ENCODE results near the gene NEK4.

The NEK4 gene

DNA sequence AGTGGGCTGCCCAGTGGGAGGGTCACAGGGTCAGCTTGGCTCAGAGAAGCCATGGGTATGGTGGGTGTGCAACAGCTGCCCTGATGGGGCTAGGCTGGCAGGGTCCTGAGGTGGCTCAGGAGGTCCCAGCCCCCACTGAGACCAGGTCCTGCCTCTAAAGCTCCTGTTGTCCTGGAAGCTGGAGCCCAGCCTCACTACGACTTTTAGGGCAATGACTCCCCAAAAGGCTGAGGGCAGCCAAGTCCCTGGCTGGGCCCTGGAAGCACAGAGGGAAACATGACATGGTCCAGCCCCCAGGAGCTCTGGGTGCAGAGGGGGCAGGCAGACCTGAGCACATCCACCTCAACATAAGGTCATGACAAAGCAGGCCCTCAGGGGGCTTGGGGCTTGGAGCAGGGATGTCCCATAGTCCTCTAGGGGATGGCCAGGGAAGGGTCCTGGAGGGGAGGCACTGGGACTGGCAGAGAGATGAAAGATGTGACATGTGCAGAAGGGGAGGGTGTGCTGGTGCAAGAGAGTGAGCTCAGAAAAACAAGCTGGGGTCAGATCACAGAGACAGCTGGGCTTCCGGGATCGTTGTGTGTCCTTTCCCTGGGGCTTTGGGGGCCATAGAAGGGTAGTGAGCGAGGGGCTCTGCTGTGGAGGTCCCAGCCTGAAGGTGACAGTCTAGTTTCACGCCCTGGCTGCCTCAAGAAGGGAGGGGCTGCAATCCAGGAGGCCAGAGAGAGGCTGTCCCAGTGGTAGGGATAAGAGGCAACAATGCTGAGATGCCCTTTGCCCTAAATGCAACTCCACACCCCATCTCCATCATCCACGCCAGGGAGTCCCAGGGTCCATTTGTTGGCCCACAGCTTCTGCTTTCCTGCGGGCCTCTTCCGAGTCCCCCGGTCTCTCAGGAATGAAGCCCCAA, 23.2 kb upstream of the NEK4 start:
- DNase-seq (ENCODE audit: low read depth, low spot score) = no peak

DNA sequence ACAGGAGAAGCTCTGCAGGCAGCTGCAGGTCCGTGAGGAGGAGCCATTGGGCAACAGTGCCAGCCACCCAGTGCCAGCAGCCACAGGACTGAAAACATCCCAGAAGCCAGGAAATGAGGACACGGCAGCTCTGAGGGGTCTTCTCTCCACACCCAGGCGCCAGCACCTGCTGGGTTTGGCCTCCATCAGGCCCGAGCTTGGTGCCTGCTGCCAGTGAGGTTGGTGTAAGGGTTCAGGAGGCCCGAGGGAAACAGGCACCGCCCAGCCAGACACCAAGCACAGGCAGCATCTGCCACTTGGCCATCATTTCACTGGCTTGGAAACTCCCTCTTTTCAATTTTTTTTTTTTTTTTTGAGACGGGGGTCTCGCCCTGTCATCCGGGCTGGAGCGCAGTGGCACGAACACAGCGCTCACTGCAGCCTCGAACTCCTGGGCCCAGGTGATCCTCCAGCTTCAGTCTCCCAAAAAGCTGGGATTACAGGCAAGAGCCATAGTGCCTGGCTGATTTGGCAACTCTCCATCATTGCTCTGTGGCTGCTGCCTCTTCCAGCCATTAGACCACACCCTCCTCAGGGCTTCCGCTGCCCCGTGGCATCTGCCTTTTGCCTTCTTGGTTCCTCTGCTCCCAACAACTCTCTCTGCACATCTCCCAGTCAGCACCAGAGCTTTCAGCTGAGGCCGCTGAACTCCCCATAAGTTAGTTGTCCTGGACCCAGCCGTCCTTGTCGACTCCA, 22.4 kb upstream of the NEK4 start:
- DNase-seq (ENCODE audit: low read depth, low spot score) = no peak

DNA sequence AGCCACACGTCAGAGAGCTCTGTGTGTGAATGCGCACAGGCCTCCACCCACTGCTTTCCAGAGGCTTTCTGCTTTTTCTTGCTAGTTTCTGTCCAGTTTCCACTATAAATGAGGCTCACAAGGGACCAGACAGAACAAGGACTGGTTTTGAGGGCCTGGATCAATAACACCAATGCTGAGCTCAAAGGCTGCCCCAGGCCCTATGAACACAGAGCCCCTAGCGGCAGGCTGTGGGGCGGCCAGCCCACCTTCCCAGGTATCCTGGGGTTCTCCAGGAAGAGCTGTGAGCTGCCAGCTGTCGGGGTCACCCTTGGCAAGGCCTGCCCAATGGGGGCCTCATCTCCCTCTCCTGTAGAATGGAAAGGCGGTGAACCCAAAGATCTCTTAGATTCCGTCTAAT, 21.7 kb upstream of the NEK4 start:
- no peak for DNase-seq (ENCODE audit: low read depth, low spot score)

DNA sequence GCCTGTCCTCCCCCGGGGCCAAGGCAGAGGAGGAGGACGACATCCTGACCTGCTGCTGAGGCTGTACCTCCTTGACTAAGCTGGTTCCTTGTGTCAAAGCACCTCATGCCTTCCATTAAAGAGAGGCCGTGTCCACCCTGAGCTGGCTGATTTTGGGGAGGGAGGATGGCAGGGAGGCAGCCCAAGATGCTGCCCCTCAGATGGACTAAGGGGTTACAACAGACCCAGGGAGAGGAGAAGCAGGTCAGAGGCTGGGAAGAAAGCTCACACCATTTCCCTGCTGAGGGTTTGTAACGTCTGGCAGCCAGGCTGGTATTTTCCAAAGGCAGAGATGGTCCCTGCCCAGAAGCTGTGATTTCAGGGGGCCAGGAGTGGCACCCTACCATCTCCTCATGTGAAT, 21.2 kb upstream of the NEK4 start:
- DNase-seq (ENCODE audit: low read depth, low spot score) = no peak

DNA sequence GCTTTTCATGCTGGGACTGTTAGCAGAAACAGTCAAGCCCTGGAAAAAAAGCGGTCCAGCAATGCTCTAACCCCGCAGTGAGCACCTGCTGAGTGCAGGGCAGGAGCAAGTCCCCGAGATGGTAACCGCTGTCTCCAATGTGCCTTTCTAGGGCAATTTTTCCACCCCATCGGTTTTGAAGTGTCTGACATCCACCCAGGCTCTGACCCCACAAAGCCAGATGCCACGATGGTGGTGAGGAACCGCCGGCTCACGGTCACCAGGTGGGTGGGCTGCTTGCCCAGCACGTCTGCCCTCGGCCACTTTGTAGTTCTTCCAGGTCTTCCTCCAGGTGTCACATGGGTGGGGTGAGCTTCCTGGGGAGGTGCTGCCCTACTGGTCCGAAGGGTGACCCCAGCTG, 20.6 kb upstream of the NEK4 start:
- DNase-seq (ENCODE audit: low read depth, low spot score) = no peak

DNA sequence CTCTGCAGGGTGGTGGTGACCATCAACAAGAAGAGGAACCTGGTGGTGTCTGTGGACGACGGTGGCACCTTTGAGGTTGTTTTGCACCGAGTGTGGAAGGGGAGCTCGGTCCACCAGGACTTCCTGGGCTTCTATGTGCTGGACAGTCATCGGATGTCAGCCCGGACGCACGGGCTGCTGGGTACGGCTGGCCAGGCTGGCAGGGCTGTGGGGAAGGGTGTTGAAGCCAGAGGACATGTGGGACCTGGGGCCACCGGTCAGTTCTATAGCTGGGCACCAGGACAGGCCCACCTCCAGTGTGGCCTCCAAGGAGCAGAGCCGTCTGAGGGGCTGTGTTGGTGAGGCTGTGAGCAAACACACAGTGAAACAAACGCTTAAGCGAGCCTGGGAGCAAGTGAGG, 20.0 kb upstream of the NEK4 start:
- DNase-seq (ENCODE audit: low read depth, low spot score) = no peak

DNA sequence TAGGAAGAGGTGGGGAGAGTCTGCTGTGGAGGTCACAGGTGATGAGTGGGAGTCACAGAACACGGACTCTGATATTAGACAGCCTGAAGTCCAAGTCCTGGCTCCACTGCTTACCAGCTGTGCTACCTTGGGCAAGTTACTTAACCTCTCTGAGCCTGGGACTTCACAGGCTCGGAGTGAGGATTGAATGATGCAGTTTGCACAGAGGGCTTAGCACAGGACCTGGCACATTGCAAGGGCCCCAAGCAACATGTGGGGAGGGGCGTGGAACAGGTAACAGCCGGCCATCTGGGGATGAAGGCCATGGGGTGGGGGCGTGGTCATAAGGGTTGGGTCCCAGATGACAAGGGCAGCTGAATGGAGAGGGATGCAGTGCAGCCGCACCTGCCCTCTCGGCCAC, 19.6 kb upstream of the NEK4 start:
- no peak for DNase-seq (ENCODE audit: low read depth, low spot score)

DNA sequence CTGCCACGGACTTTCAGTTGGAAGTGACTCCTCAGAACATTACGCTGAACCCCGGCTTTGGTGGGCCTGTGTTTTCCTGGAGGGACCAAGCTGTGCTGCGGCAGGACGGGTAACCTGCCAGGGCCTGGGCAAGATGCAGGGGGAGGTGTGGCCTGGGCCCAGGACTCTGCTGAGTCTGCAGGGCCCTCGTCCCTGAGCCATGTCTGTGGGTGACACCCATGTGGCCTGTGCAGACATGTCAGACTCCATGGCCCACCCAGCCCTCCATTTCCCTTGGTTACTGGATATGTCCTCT, 19.0 kb upstream of the NEK4 start:
- no peak for DNase-seq (ENCODE audit: low read depth, low spot score)

DNA sequence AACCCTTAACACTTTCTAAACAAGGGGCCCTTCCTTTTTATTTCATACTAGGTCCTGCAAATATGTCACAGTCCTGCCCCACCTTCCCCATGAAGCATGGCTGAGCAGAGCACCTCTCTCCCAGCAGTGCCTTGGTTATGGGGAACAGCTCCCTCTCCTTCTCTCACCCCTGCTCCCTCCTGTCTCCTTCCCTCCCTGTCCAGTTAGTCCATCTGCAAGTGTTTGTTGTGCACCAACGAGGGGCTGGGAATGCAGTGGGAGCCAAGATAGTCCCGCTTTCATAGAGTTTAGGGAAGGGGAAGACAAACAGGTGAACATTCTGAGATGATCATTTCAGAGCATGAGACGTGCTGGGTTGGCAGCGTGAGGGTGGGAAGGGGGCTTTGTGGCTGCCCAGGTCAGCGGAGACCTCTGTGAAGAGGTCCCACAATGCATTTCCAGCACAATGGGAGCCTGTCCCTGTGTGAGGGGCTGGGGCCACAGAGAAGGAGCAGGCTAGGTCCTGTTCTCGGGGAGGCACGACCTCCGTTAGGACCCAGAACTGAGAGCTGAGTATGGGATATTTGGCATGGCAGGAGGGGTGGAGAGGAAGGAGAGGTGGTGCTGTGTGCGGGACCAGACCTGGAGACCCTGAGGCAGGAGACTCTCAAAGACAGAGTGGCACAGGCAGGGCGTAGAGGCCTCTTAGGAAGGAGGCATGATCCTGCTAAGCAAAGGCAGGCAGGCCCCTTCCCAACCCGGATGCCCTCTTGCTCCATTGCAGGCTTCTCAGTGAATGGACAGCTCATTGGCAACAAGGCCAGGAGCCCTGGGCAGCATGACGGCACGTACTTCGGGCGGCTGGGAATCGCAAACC, 18.4 kb upstream of the NEK4 start:
- DNase-seq (ENCODE audit: low read depth, low spot score) = no peak

DNA sequence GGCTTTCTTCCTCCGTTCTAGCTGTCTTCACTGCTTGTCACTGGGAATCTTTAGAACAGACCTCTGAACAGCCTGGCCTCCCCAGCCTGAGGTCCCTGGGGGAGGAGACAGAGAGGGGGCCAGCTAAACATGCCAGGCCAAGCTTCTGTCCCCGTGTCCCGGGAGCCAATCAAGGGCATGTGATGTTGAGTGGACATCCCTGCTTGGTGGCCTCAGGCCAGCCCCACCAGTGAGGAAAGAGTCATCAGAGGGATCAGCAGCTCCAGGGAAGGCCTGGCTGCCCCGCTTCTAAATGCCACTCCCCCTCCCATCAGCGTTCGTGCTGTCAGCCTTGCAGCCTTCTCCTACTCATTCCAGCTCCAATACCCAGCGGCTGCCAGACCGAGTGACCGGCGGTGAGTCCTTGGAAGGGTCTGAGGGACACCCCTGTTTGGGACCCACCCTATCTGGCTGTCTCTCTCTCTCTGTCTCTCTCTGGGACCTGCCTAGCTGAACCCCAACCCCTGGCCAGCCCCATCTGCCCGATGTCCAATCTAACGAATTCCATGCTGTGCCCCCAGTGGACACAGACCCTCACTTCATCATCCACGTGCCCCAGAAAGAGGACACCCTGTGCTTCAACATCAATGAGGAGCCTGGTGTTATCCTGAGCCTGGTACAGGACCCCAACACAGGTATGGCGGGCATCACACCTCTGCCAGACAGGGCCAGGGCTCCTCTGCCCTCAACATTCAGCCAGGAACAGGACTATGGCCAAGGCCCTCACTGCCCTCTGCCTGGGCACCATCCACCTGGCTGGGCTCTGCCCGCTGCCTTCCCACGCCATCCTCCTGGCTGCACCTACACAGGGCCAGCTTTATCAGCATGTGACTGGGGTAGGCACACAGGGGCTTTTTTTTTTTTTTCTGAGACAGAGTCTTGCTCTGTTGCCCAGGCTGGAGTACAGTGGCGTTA, 17.2 kb upstream of the NEK4 start:
- no peak for DNase-seq (ENCODE audit: low read depth, low spot score)

DNA sequence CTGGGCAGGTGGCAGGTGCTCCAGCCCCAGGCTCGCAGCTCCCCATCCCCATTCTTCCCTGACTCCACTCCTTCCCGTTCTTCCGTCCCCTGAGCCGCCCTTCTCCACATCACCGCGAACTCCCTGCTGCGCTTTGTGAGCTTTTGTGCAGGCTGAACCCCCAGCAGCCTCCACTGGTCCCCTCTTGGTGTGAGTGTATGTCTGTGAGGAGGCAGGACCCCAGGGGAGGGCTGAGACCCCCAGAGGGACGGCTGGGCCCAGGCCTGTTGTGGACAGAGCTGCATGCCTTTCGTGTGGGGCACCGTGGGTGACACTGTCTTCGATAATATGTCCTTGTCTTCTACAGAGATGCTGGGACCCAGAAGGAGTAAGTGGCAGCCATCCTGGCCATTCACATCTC, 16.5 kb upstream of the NEK4 start:
- DNase-seq (ENCODE audit: low read depth, low spot score) = no peak

DNA sequence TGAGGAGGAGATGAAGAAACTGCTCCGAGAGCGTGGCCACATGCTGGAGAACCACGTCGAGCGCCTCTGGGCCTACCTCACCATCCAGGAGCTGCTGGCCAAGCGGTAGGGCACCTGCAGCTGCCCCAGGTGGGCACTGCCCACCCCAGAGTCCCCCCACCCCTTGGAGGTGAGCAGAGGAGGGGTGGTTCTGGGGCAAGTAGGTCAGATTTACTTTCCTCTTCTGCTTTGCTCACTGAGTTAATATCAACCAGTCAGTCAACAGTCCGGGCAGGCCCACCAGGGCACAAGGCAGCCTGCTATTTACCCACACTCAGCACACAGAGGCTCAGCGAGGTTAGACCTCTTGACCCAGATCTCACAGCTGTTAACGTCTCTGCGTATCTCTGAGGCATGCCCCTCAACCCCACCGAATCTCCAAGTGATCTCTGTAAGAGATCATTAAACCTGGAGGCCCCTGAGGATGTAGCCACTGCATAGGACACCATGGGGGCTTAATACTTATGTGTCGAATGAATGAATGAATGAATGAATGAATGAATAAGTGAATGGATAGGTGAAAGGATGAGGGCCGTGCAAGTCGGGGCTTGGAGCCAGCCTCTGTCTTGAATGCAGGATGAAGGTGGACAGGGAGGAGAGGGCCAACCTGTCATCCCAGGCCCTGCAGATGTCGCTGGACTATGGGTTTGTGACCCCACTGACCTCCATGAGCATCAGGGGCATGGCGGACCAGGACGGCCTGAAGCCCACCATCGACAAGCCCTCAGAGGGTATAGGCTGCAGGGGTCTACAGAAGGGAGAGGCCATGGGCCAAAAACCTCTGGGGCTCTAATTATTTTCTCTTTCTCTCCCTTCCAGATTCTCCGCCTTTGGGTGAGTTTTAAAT, 15.8 kb upstream of the NEK4 start:
- DNase-seq (ENCODE audit: low read depth, low spot score) = no peak

DNA sequence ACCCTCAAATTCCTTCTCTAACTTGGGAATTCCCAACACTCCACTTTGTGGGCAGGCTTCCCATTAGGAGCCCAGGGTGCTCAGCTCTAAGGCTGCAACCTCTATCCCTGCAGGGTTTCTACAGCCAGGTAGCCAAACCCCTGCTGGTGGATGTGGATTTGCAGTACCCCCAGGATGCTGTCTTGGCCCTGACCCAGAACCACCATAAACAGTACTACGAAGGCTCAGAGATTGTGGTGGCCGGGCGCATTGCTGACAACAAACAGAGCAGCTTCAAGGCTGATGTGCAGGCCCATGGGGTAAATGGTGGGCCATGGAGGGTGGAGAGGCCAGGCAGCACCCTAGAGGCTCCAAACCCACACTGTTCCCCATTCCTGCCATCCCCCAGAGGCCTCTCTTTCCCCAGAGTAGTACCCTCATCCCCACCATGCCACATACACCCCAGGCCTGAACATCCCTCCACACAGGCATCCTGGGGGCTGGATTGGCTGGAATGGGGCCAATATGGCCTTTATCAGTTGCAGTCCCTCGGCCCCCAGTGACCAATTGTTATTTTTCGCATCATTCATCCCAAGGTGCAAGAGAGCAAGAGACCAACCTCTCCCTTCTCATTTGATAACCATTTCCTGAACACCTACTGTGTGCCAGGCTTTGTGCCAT, 14.3 kb upstream of the NEK4 start:
- DNase-seq (ENCODE audit: low read depth, low spot score) = no peak

DNA sequence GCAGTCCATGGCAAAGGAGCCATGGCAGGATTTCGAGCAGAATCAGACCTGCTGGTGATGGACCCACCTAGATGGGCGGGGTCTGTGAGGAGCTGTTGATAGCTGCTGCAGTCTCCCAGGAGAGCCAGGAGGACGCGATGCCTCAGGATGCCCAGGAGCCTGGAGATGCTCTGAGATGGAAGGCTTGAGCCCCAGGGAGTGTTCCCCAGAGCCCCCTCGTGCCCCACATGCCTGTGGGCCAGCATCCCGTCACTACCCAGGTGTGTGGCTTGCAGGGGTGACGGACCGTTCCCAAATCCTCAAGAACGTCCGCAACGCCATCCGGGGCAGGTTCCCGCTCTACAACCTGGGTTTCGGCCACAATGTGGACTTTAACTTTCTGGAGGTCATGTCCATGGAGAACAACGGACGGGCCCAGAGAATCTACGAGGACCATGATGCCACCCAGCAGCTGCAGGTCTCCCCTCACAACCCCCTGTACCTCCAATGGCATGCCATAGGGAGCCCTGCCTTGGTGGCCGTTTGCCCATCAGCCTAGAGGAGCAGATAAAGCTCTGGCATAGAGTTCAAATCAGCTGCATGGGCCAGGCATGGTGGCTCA, 13.4 kb upstream of the NEK4 start:
- DNase-seq (ENCODE audit: low read depth, low spot score) = no peak

DNA sequence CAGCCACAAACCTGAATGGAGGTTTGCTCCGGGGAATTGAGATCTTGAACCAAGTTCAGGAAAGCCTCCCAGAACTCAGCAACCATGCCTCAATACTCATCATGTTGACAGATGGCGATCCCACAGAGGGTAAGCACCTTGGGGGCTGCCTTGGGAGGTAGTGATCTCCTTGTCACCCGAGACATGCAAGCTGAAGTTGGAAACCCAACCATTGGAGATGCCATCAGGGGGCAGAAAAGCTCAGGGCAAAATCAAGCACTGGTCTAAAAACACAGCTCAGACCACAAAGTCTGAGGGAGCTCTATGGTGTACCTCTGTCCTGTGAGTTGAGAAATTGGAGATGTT, 12.4 kb upstream of the NEK4 start:
- no peak for DNase-seq (ENCODE audit: low read depth, low spot score)

DNA sequence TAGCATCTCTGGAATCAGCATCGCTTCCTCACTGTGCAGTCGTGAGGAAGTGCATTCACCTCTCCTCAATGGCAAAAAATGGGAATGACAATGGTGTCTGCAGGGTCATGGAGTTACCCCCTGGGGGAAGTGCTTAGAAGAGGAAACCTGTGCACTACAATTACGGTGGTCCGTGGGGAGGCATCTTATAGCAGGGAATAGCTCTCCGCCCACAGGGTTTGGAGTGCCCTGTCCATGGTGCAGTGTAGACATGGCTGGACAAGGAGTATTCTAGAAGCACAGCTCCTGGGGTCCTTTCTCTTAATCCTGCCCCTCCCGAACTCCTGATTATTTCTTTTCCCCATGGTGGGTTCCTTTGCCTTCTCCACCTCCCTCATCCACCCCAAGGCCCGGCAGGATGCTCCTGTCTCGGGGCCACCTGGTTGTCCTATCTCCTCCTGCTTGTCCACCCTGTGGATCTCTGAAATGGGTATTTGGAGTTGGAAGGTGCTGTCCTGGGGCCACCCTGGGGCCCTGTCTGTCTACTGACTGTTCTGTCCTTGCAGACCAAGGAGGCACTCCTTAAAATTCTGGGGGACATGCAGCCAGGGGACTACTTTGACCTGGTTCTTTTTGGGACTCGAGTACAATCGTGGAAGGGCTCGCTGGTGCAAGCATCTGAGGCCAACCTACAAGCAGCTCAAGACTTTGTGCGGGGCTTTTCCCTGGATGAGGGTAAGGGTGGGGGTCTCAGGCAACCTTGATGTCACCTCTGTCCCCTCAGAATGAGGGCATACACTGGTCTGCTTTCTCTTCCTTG, 11.9 kb upstream of the NEK4 start:
- DNase-seq (ENCODE audit: low read depth, low spot score) = no peak

DNA sequence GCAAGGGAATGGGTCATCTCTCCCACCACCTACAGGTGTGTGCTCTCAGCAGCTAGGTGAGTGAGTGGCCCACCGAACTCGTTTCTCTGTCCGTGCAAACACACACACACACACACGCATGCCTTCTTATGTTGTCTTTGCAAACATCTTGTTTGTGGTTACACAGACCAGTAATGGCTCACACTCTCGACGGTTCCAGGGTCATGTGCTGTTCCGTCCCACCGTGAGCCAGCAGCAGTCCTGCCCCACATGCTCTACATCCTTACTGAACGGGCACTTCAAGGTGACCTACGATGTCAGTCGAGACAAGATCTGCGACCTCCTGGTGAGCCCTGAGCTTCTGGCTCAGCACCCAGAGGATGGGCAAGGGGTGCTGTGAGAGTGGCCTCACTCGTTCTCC, 11.0 kb upstream of the NEK4 start:
- DNase-seq (ENCODE audit: low read depth, low spot score) = no peak

DNA sequence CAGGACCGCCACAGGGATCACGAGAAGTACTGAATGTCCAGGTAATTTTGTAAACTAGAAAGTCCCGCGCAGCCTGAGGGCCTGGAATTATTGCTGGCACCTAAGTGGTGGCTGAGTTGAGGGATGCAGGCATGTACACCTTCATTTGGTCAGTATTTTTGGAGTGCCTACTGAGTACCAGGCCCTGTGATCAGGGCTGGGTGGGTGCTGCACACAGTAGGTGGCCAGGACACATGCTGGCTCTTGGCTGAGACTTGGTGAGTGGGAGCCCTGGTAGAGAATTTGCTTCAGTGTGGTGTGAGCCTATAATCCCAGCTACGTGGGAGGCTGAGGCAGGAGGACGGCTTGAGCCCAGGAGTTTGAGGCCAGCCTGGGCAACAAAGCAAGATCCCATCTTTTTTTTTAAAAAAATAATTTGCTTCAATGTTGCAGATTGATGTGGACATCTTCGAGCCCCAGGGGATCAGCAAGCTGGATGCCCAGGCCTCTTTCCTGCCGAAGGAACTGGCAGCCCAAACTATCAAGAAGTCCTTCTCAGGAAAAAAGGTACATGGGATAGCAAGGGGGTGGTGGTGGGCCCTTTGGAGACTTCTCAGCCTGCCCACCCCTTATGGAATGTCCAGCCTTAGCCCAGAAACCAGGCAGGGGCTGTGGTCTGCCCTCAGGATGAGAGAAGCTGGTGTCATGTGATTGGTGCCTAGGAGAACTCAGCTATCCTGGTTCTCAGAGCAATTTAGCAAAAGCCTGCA, 9.3 kb upstream of the NEK4 start:
- DNase-seq (ENCODE audit: low read depth, low spot score) = no peak
